IPS-20b (cell line): ENCODE results near the gene MLLT1.

Experiments
- H3K27ac ChIP-seq: one replicate; pipeline ENCODE4 v1.5.1; 2013; ENCODE audit warnings: low read length
- H3K27me3 ChIP-seq: 2 replicates; pipeline ENCODE4 v1.6.1; 2013; ENCODE audit warnings: mild to moderate bottlenecking, low read length, inconsistent platforms; ENCODE audit not compliant: insufficient read depth
- H3K36me3 ChIP-seq: 2 replicates; pipeline ENCODE4 v1.6.1; 2013; ENCODE audit warnings: low read depth, mild to moderate bottlenecking, inconsistent platforms, low read length, moderate library complexity; ENCODE audit not compliant: insufficient read depth
- H3K4me1 ChIP-seq: 2 replicates; pipeline ENCODE4 v1.6.1; 2013; ENCODE audit warnings: mild to moderate bottlenecking, control low read depth, inconsistent platforms, low read length, moderate library complexity; ENCODE audit not compliant: insufficient read depth
- H3K4me3 ChIP-seq: 2 replicates; pipeline ENCODE4 v1.5.1; 2013; ENCODE audit warnings: mild to moderate bottlenecking, low read length, inconsistent platforms
- H3K9ac ChIP-seq: 2 replicates; pipeline ENCODE4 v1.6.1; 2013; ENCODE audit warnings: low read depth, mild to moderate bottlenecking, inconsistent platforms, low read length, moderate library complexity
- H3K9me3 ChIP-seq: 2 replicates; pipeline ENCODE4 v1.6.1; 2013; ENCODE audit warnings: mild to moderate bottlenecking, low read depth, low read length, inconsistent platforms; ENCODE audit not compliant: insufficient read depth

MLLT1 gene

GRCh38 chr19:6239401-6239844 lies 40.4 kb downstream of the MLLT1 start:
- Histone ChIP-seq H3K9me3 (no peaks in the 10 kb centered on the region), H3K4me3 (no peak overlapping the region), H3K27me3 (no peaks in the 10 kb centered on the region), H3K27ac (no peak overlapping the region), H3K9ac (no peak overlapping the region), H3K36me3 (peaks cover 4% of the 10 kb centered on the region; the same call in 1 of the 2 replicates), H3K4me1 (peaks cover 5% of the 10 kb centered on the region; the same call in 1 of the 2 replicates)

- no peak overlapping the region for H3K27ac ChIP-seq
Observed at GRCh38 chr19:6238643-6239281, 41.0 kb downstream of the MLLT1 start.

GRCh38 chr19:6238256-6238642 lies 41.5 kb downstream of the MLLT1 start:
- H3K9me3 ChIP-seq: no peaks in the 10 kb centered on the region
- no peak overlapping the region for H3K4me3 ChIP-seq
- peaks cover 4% of the 10 kb centered on the region; the same call in 1 of the 2 replicates for H3K36me3 ChIP-seq
- H3K4me1 ChIP-seq: peaks cover 2% of the 10 kb centered on the region; the same call in 1 of the 2 replicates
- no peak overlapping the region for H3K27ac ChIP-seq
- H3K9ac ChIP-seq: no peak overlapping the region
- no peaks in the 10 kb centered on the region for H3K27me3 ChIP-seq

More at GRCh38 chr19:6238643-6239281, 41.0 kb downstream of the MLLT1 start:
- H3K4me1 ChIP-seq: peaks cover 5% of the 10 kb centered on the region; the same call in 1 of the 2 replicates
- H3K27me3 ChIP-seq: no peaks in the 10 kb centered on the region
- H3K9me3 ChIP-seq: no peaks in the 10 kb centered on the region
- peaks cover 4% of the 10 kb centered on the region; the same call in 1 of the 2 replicates for H3K36me3 ChIP-seq
- no peak overlapping the region for H3K9ac ChIP-seq
- no peak overlapping the region for H3K4me3 ChIP-seq

- Histone ChIP-seq H3K27me3 (no peaks in the 10 kb centered on the region), H3K4me1 (no peaks in the 10 kb centered on the region), H3K9ac (no peak overlapping the region), H3K9me3 (no peaks in the 10 kb centered on the region), H3K4me3 (no peak overlapping the region), H3K36me3 (no peaks in the 10 kb centered on the region), H3K27ac (no peak overlapping the region)
Observed at GRCh38 chr19:6236310-6237291, 43.2 kb downstream of the MLLT1 start.

- H3K36me3 ChIP-seq: peaks cover 6% of the 10 kb centered on the region; the same call in 1 of the 2 replicates
- no peaks in the 10 kb centered on the region for H3K27me3 ChIP-seq
- H3K9ac ChIP-seq: no peak overlapping the region
- H3K27ac ChIP-seq: no peak overlapping the region
- H3K4me3 ChIP-seq: no peak overlapping the region
- no peaks in the 10 kb centered on the region for H3K9me3 ChIP-seq
- H3K4me1 ChIP-seq: no peaks in the 10 kb centered on the region
Observed at GRCh38 chr19:6235031-6235951, 44.5 kb downstream of the MLLT1 start.

GRCh38 chr19:6234527-6234926 lies 45.2 kb downstream of the MLLT1 start:
- H3K4me3 ChIP-seq: no peak overlapping the region
- peaks cover 14% of the 10 kb centered on the region for H3K36me3 ChIP-seq
- no peaks in the 10 kb centered on the region for H3K4me1 ChIP-seq
- no peaks in the 10 kb centered on the region for H3K9me3 ChIP-seq
- no peak overlapping the region for H3K9ac ChIP-seq
- H3K27ac ChIP-seq: no peak overlapping the region
- no peaks in the 10 kb centered on the region for H3K27me3 ChIP-seq

GRCh38 chr19:6233827-6234511 lies 45.8 kb downstream of the MLLT1 start:
- Histone ChIP-seq H3K4me1 (no peaks in the 10 kb centered on the region), H3K9me3 (no peaks in the 10 kb centered on the region), H3K36me3 (peaks cover 16% of the 10 kb centered on the region), H3K9ac (no peak overlapping the region), H3K27ac (no peak overlapping the region), H3K4me3 (no peak overlapping the region), H3K27me3 (no peaks in the 10 kb centered on the region)

- H3K27ac ChIP-seq: no peak overlapping the region
- H3K9ac ChIP-seq: no peak overlapping the region
- H3K36me3 ChIP-seq: peaks cover 16% of the 10 kb centered on the region
- H3K9me3 ChIP-seq: no peaks in the 10 kb centered on the region
- no peaks in the 10 kb centered on the region for H3K4me1 ChIP-seq
- no peaks in the 10 kb centered on the region for H3K27me3 ChIP-seq
- no peak overlapping the region for H3K4me3 ChIP-seq
Observed at GRCh38 chr19:6233056-6233826, 46.5 kb downstream of the MLLT1 start.

GRCh38 chr19:6232601-6233055 lies 47.1 kb downstream of the MLLT1 start:
- no peaks in the 10 kb centered on the region for H3K9me3 ChIP-seq
- H3K4me3 ChIP-seq: no peak overlapping the region
- H3K9ac ChIP-seq: no peak overlapping the region
- no peaks in the 10 kb centered on the region for H3K4me1 ChIP-seq
- H3K27me3 ChIP-seq: no peaks in the 10 kb centered on the region
- no peak overlapping the region for H3K27ac ChIP-seq
- peaks cover 16% of the 10 kb centered on the region for H3K36me3 ChIP-seq

GRCh38 chr19:6230991-6231448 lies 48.8 kb downstream of the MLLT1 start:
- Histone ChIP-seq H3K36me3 (peaks cover 27% of the 10 kb centered on the region), H3K4me3 (no peak overlapping the region), H3K4me1 (no peaks in the 10 kb centered on the region), H3K9ac (no peak overlapping the region), H3K9me3 (no peaks in the 10 kb centered on the region), H3K27ac (no peak overlapping the region), H3K27me3 (no peaks in the 10 kb centered on the region)
